Measurements from ENCODE around the gene SUV39H1. TPM values are rescaled to one million over a fixed set of nuclear protein-coding genes. Genes with fewer than 3 reads are reported as not detected.

Gene SUV39H1
- total RNA-seq, 1 donor from 2014 or later, result 2.6 TPM

DNA sequence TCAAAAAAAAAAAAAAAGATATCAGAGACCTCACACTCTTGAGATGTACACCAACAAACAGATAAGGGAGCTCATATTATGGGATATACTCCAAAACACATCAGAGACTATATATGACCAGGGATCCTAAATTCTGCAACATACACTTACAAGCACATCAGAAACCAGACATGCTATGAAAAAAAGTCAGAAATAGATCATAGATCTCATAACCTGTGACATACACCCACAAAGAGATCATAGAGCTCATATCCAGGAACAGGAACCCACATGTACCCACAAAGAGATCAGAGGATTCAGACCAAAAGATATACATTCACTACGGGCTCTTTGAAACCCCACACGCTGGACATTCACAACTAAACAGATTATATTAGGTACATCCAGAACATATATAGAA lies 30.1 kb downstream of the SUV39H1 start:
- Histone ChIP-seq H3K27me3 (ENCODE audit: control insufficient read depth in 3 of 3, insufficient read depth in 3 of 3, low read length in 3 of 3) (no peaks in the 10 kb centered on the region), H3K36me3 (ENCODE audit: control insufficient read depth in 3 of 3, insufficient read depth in 3 of 3, low read length in 3 of 3) (no peaks in the 10 kb centered on the region), H3K9me3 (ENCODE audit: control insufficient read depth in 3 of 3, low read length in 3 of 3) (no peaks in the 10 kb centered on the region), H3K4me1 (ENCODE audit: control insufficient read depth in 3 of 3, insufficient read depth in 3 of 3, low read length in 3 of 3) (no peaks in the 10 kb centered on the region), H3K27ac (ENCODE audit: low read depth, low read length) (no peak overlapping the region), H3K4me3 (ENCODE audit: low read length in 3 of 3) (no peak overlapping the region), H3K9ac (ENCODE audit: low read depth in 1 of 3, low read length in 3 of 3) (no peak overlapping the region)

DNA sequence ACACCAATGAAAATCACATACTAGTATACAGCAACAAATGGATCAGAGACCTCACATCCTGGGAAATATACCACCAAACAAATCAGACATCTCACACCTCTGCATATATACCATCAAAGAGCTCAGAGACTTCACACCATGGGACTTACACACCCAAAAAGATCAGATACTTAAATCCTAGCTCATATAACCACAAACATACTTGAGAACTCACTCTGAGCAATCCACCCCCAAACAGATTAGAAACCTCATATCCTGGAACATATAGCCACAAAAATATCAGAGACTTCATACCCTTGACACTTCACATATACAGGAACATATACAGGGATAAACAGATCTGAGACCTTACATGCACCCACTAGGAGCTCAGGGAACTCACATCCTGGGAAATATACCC lies 32.1 kb downstream of the SUV39H1 start:
- Histone ChIP-seq H3K36me3 (ENCODE audit: control insufficient read depth in 3 of 3, insufficient read depth in 3 of 3, low read length in 3 of 3) (no peaks in the 10 kb centered on the region), H3K9me3 (ENCODE audit: control insufficient read depth in 3 of 3, low read length in 3 of 3) (no peaks in the 10 kb centered on the region), H3K27ac (ENCODE audit: low read depth, low read length) (no peak overlapping the region), H3K4me1 (ENCODE audit: control insufficient read depth in 3 of 3, insufficient read depth in 3 of 3, low read length in 3 of 3) (no peaks in the 10 kb centered on the region), H3K27me3 (ENCODE audit: control insufficient read depth in 3 of 3, insufficient read depth in 3 of 3, low read length in 3 of 3) (no peaks in the 10 kb centered on the region), H3K9ac (ENCODE audit: low read depth in 1 of 3, low read length in 3 of 3) (no peak overlapping the region), H3K4me3 (ENCODE audit: low read length in 3 of 3) (no peak overlapping the region)

DNA sequence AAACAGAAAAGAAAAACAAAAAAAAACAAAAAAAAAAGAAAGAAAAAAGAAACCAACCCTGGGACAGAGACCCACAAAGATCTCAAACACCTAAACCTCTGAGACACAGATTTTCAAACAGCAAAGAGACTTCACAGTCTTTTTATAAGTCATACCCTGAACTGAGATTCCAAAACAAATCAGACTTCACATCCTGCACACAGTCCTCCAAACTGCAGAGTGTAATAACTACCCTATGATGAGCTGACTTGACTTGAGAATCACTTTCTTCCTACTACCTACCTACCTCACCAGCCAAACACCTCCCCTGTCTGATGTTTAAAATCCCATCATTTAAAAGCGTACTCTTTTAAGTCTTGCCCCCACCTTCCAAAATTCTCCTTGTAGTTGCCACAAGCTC lies 39.8 kb downstream of the SUV39H1 start:
- Histone ChIP-seq H3K27me3 (ENCODE audit: control insufficient read depth in 3 of 3, insufficient read depth in 3 of 3, low read length in 3 of 3) (no peaks in the 10 kb centered on the region), H3K27ac (ENCODE audit: low read depth, low read length) (no peak overlapping the region), H3K36me3 (ENCODE audit: control insufficient read depth in 3 of 3, insufficient read depth in 3 of 3, low read length in 3 of 3) (no peaks in the 10 kb centered on the region), H3K9ac (ENCODE audit: low read depth in 1 of 3, low read length in 3 of 3) (no peak overlapping the region), H3K9me3 (ENCODE audit: control insufficient read depth in 3 of 3, low read length in 3 of 3) (no peaks in the 10 kb centered on the region), H3K4me1 (ENCODE audit: control insufficient read depth in 3 of 3, insufficient read depth in 3 of 3, low read length in 3 of 3) (peaks cover 0 to 14% (median 4%) of the 10 kb centered on the region in 3 donors), H3K4me3 (ENCODE audit: low read length in 3 of 3) (peak overlapping the region in 2 of 3 donors; percentile 45 to 63)

DNA sequence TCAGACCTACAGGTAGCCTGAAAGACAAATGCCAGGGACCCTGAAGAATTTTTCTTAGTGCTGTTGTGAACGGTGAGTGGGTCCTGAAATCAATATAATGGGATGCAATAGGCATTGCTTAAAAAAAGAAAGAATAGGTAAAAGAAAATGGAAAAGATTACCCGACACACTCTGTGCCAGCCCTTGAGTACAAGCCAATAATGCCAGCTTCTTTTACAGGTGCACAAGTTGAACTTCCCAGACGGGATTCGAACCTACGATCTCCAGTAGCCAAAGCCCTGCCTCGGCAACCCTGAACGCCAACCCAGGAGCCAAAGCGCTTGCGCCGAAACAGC lies 40.3 kb downstream of the SUV39H1 start:
- Histone ChIP-seq H3K9ac (ENCODE audit: low read depth in 1 of 3, low read length in 3 of 3) (no peak overlapping the region), H3K27me3 (ENCODE audit: control insufficient read depth in 3 of 3, insufficient read depth in 3 of 3, low read length in 3 of 3) (no peaks in the 10 kb centered on the region), H3K4me3 (ENCODE audit: low read length in 3 of 3) (peak overlapping the region; percentile 45 to 74 (median 63)), H3K9me3 (ENCODE audit: control insufficient read depth in 3 of 3, low read length in 3 of 3) (no peaks in the 10 kb centered on the region), H3K36me3 (ENCODE audit: control insufficient read depth in 3 of 3, insufficient read depth in 3 of 3, low read length in 3 of 3) (no peaks in the 10 kb centered on the region), H3K4me1 (ENCODE audit: control insufficient read depth in 3 of 3, insufficient read depth in 3 of 3, low read length in 3 of 3) (peaks cover 0 to 14% (median 4%) of the 10 kb centered on the region in 3 donors), H3K27ac (ENCODE audit: low read depth, low read length) (peak overlapping the region; percentile 84)

DNA sequence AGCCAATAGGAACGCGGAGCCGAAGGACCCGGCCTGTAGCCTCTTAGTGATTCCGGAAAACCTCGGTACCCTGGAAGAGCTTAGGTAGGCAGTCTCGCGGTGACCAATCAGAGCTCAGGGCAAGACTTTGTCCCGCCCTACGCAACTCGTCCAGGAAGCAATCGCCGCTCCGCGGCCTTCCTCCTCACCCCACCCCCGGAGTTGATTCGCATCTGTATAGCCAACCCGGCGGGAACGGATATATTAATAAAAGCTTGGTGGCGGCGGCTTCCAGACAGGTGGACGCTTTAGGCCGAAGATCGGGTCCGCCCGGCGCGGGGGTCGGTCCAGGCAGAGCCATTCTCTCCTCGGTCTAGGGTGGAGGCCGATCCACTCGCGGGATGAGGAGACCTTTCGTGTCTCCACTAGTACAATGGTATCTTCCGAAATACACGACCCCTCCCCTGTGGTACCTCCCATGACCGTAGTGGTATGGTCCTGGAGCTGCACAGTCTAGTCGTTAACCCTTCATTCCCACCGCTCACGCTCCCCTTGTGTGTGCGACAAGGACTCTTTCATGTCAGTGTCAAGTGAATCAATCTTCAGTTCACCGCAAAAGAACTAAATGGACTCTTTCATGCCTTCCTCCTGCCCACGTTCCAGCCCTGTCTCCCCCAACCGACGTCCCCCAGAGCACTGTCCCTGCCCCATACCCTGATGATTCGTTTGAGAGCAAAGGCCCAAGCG lies 40.8 kb downstream of the SUV39H1 start:
- H3K4me1 ChIP-seq (ENCODE audit: control insufficient read depth in 3 of 3, insufficient read depth in 3 of 3, low read length in 3 of 3), result peaks cover 0 to 14% (median 4%) of the 10 kb centered on the region in 3 donors
- no peaks in the 10 kb centered on the region for H3K9me3 ChIP-seq (ENCODE audit: control insufficient read depth in 3 of 3, low read length in 3 of 3)
- H3K36me3 ChIP-seq (ENCODE audit: control insufficient read depth in 3 of 3, insufficient read depth in 3 of 3, low read length in 3 of 3), result no peaks in the 10 kb centered on the region
- H3K9ac ChIP-seq (ENCODE audit: low read depth in 1 of 3, low read length in 3 of 3), result peak overlapping the region; percentile 71 to 88 (median 87)
- peak overlapping the region; percentile 85 to 90 (median 87) for H3K4me3 ChIP-seq (ENCODE audit: low read length in 3 of 3)
- H3K27me3 ChIP-seq (ENCODE audit: control insufficient read depth in 3 of 3, insufficient read depth in 3 of 3, low read length in 3 of 3), result no peaks in the 10 kb centered on the region
- H3K27ac ChIP-seq (ENCODE audit: low read depth, low read length), result peak overlapping the region; percentile 84

DNA sequence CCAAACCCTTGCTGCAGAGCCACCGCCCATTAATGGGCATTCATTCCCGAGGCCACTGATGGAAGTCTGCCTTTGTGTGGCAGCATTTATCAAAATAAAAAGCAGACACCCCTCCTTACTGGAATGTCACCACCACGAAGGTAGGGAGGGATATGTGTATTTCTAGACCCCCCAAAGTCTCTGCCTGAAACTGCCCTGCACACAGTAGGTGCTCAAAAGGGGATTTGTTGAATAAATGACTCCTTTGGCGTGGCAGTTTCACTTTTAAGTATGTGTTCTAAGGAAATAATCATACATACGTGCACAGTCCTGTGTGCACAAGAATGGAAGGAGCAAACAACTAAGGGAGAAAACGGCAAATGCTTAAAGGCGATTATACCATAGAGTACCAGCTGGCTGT lies 41.4 kb downstream of the SUV39H1 start:
- Histone ChIP-seq H3K9ac (ENCODE audit: low read depth in 1 of 3, low read length in 3 of 3) (peak overlapping the region; percentile 71 to 88 (median 87)), H3K4me3 (ENCODE audit: low read length in 3 of 3) (peak overlapping the region; percentile 85 to 90 (median 87)), H3K27me3 (ENCODE audit: control insufficient read depth in 3 of 3, insufficient read depth in 3 of 3, low read length in 3 of 3) (no peaks in the 10 kb centered on the region), H3K9me3 (ENCODE audit: control insufficient read depth in 3 of 3, low read length in 3 of 3) (no peaks in the 10 kb centered on the region), H3K27ac (ENCODE audit: low read depth, low read length) (peak overlapping the region; percentile 84), H3K36me3 (ENCODE audit: control insufficient read depth in 3 of 3, insufficient read depth in 3 of 3, low read length in 3 of 3) (no peaks in the 10 kb centered on the region), H3K4me1 (ENCODE audit: control insufficient read depth in 3 of 3, insufficient read depth in 3 of 3, low read length in 3 of 3) (peaks cover 0 to 14% (median 4%) of the 10 kb centered on the region in 3 donors)

DNA sequence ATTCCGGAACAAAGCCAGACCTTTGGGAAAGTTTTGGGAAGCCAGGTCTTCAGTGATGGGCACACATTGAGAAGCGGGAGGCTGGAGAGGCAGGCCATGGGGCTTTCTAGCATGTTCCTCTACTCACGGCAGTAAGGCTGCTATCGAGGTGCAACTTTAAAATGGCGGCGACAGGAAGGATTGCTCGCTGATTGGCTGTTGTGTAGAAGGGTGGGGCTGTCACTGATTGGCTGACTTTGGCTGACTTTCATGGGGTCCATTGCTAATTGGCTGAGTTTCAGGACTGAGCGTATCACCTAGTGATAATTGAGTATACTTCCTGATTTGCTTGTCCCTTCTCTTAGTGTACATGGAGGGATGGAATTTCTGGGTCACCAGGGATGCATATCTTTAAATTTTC lies 45.3 kb downstream of the SUV39H1 start:
- no peaks in the 10 kb centered on the region for H3K27me3 ChIP-seq (ENCODE audit: control insufficient read depth in 3 of 3, insufficient read depth in 3 of 3, low read length in 3 of 3)
- no peak overlapping the region for H3K4me3 ChIP-seq (ENCODE audit: low read length in 3 of 3)
- no peak overlapping the region for H3K27ac ChIP-seq (ENCODE audit: low read depth, low read length)
- H3K4me1 ChIP-seq (ENCODE audit: control insufficient read depth in 3 of 3, insufficient read depth in 3 of 3, low read length in 3 of 3), result peaks cover 0 to 10% (median 4%) of the 10 kb centered on the region in 3 donors
- H3K9ac ChIP-seq (ENCODE audit: low read depth in 1 of 3, low read length in 3 of 3), result no peak overlapping the region
- H3K9me3 ChIP-seq (ENCODE audit: control insufficient read depth in 3 of 3, low read length in 3 of 3), result no peaks in the 10 kb centered on the region
- H3K36me3 ChIP-seq (ENCODE audit: control insufficient read depth in 3 of 3, insufficient read depth in 3 of 3, low read length in 3 of 3), result no peaks in the 10 kb centered on the region

DNA sequence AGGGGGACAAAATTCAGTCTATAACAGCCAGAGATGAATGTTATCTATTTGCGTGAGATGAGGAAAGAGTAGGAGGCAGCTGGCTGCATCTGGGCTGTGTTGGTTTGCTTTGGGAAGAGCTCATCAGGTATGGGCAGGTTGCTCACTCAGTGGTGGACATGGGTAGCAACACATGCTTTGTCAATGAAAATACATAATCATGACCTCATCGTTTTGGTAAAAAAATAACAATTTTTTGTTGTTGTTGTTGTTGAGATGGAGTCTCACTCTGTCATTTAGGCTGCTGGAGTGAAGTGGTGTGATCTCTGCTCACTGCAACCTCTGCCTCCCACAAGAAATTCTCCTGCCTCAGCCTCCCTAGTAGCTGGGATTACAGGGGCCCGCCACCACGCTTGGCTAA lies 48.7 kb downstream of the SUV39H1 start:
- H3K4me3 ChIP-seq (ENCODE audit: low read length in 3 of 3), result no peak overlapping the region
- no peak overlapping the region for H3K27ac ChIP-seq (ENCODE audit: low read depth, low read length)
- H3K9ac ChIP-seq (ENCODE audit: low read depth in 1 of 3, low read length in 3 of 3), result no peak overlapping the region
- no peaks in the 10 kb centered on the region for H3K36me3 ChIP-seq (ENCODE audit: control insufficient read depth in 3 of 3, insufficient read depth in 3 of 3, low read length in 3 of 3)
- no peaks in the 10 kb centered on the region for H3K4me1 ChIP-seq (ENCODE audit: control insufficient read depth in 3 of 3, insufficient read depth in 3 of 3, low read length in 3 of 3)
- H3K9me3 ChIP-seq (ENCODE audit: control insufficient read depth in 3 of 3, low read length in 3 of 3), result no peaks in the 10 kb centered on the region
- no peaks in the 10 kb centered on the region for H3K27me3 ChIP-seq (ENCODE audit: control insufficient read depth in 3 of 3, insufficient read depth in 3 of 3, low read length in 3 of 3)

DNA sequence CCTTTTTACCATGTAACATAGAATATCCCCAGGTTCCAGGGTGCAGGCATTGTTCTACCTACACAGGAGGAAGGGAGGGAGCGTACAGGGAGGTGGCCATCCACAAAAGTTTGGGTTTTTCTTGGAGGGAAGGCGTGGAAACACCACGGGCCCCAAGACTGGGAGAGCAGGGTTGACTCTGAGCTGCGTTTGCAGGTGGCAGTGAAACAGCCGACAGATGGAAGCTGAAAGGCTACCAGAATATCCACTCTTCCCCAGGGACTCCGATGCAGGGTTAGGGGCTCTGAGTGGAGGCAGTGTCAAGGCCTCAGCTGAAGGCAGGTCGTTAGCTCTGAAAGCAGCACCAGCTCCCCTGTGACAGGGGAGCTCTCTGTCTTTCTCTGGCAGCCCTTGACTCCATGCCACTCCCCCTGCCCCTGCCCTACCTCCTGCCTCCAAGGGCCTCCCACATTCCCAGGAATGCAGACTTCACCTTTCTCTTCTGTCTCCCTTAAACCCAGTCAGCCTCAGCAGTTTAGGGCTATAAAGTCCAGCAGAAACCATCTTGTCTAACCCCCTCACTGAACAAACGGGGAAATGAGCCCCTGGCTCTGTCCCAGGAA lies 51.0 kb downstream of the SUV39H1 start:
- no peak overlapping the region for H3K27ac ChIP-seq (ENCODE audit: low read depth, low read length)
- H3K9me3 ChIP-seq (ENCODE audit: control insufficient read depth in 3 of 3, low read length in 3 of 3), result no peaks in the 10 kb centered on the region
- no peak overlapping the region for H3K9ac ChIP-seq (ENCODE audit: low read depth in 1 of 3, low read length in 3 of 3)
- H3K4me3 ChIP-seq (ENCODE audit: low read length in 3 of 3), result no peak overlapping the region
- H3K27me3 ChIP-seq (ENCODE audit: control insufficient read depth in 3 of 3, insufficient read depth in 3 of 3, low read length in 3 of 3), result no peaks in the 10 kb centered on the region
- H3K4me1 ChIP-seq (ENCODE audit: control insufficient read depth in 3 of 3, insufficient read depth in 3 of 3, low read length in 3 of 3), result no peaks in the 10 kb centered on the region
- H3K36me3 ChIP-seq (ENCODE audit: control insufficient read depth in 3 of 3, insufficient read depth in 3 of 3, low read length in 3 of 3), result no peaks in the 10 kb centered on the region

DNA sequence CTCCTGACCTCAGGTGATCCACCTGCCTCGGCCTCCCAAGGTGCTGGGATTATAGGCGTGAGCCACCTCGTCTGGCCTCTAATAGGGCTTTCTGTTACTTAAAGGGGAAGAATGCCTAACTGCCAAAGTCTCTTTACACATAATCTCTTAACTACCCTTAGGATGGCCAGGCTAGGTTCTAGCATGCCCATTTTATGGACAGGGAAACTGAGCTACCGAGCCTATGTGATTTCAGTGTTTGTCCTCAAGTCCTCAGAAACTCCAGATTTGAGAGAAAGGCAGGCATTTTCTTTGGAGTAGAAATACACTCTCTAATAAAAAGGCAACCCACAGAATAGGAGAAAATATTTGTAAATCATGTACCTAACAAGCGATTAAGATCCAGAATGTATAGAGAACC lies 52.6 kb downstream of the SUV39H1 start:
- Histone ChIP-seq H3K27me3 (ENCODE audit: control insufficient read depth in 3 of 3, insufficient read depth in 3 of 3, low read length in 3 of 3) (peaks cover 0 to 6% (median 0%) of the 10 kb centered on the region in 3 donors), H3K4me3 (ENCODE audit: low read length in 3 of 3) (no peak overlapping the region), H3K36me3 (ENCODE audit: control insufficient read depth in 3 of 3, insufficient read depth in 3 of 3, low read length in 3 of 3) (no peaks in the 10 kb centered on the region), H3K9me3 (ENCODE audit: control insufficient read depth in 3 of 3, low read length in 3 of 3) (no peaks in the 10 kb centered on the region), H3K9ac (ENCODE audit: low read depth in 1 of 3, low read length in 3 of 3) (no peak overlapping the region), H3K4me1 (ENCODE audit: control insufficient read depth in 3 of 3, insufficient read depth in 3 of 3, low read length in 3 of 3) (no peaks in the 10 kb centered on the region), H3K27ac (ENCODE audit: low read depth, low read length) (no peak overlapping the region)

Measured in skeletal muscle tissue (tissue), 4 donors.